ENCODE results near the gene WFDC1. TPM values are rescaled to one million over a fixed set of nuclear protein-coding genes. Genes with fewer than 3 reads are reported as not detected.

The WFDC1 gene
- total RNA-seq, 1 donor from 2014 or later, result 0.24 TPM

DNA sequence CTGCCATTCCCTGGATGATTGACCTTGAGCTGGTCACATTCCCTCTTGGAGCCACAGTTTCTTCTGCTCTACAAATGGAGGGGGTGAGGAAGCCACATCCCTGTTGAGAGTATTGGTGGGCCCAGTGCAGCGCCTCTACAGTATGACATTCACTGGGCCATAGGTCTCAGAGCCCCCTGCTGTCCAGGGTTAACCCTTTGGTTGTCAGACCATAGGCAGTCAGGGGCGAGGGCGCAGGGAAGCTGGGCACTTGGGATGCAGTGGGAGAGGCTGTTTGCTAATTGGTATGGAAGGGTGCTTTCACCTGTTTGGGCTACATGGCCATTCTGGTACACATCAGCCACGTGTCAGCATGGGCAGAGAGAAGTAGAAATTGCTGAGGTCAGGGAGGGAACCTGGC lies 27.3 kb upstream of the WFDC1 start:
- no peaks in the 10 kb centered on the region for H3K9me3 Mint-ChIP-seq (ENCODE audit: unreplicated experiment)
- H3K4me3 Mint-ChIP-seq (ENCODE audit: unreplicated experiment), result no peak overlapping the region
- TF ChIP-seq, protein P1, sequence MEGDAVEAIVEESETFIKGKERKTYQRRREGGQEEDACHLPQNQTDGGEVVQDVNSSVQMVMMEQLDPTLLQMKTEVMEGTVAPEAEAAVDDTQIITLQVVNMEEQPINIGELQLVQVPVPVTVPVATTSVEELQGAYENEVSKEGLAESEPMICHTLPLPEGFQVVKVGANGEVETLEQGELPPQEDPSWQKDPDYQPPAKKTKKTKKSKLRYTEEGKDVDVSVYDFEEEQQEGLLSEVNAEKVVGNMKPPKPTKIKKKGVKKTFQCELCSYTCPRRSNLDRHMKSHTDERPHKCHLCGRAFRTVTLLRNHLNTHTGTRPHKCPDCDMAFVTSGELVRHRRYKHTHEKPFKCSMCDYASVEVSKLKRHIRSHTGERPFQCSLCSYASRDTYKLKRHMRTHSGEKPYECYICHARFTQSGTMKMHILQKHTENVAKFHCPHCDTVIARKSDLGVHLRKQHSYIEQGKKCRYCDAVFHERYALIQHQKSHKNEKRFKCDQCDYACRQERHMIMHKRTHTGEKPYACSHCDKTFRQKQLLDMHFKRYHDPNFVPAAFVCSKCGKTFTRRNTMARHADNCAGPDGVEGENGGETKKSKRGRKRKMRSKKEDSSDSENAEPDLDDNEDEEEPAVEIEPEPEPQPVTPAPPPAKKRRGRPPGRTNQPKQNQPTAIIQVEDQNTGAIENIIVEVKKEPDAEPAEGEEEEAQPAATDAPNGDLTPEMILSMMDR (IDR thresholded peaks at IDR 0.05), result no peak
- H3K27ac Mint-ChIP-seq (ENCODE audit: unreplicated experiment), result no peak overlapping the region
- no peak for DNase-seq (ENCODE audit: extremely low spot score, unreplicated experiment)
- H3K27me3 Mint-ChIP-seq (ENCODE audit: unreplicated experiment), result peaks cover 45% of the 10 kb centered on the region
- H3K36me3 Mint-ChIP-seq (ENCODE audit: unreplicated experiment), result no peaks in the 10 kb centered on the region
- H3K4me1 Mint-ChIP-seq (ENCODE audit: unreplicated experiment), result no peaks in the 10 kb centered on the region

DNA sequence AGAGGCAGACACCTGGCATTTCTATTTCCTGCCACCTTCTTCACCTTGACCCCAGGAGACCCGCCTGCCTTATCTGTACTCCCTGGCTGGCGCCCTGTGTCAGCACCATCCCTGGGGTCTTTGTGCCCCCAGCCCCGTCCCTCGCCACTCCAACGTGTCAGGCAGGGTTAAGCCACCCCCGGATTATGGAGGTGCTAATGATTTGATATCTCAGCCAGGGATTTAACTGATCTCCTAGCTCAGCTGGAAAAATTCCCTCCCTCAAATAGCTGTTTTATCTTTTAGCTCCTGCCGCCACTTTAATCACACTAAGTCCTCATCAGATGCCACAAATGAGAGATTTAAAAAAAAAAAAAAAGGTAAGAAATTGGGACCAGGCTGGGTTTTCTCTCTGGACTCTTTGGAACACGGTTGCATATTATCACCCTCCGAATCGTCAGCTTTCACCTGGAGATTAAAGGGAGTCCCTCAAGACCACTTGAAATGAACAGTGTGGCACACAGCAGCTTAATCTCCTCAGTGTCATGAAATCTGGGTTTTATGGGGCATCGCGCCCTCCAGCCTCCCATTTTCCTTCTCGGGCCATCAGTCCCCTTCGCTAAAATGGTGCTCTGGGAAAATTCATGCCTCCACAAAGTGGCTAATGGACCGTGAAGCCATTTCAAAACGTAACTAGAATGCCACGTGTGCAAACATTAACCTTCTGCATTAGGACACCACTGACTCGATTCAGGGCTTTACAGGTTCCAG lies 26.2 kb upstream of the WFDC1 start:
- TF ChIP-seq, protein P1 (IDR thresholded peaks at IDR 0.05), result no peak
- Mint-ChIP-seq H3K36me3 (ENCODE audit: unreplicated experiment) (no peaks in the 10 kb centered on the region), H3K27ac (ENCODE audit: unreplicated experiment) (no peak overlapping the region), H3K4me3 (ENCODE audit: unreplicated experiment) (no peak overlapping the region), H3K4me1 (ENCODE audit: unreplicated experiment) (no peaks in the 10 kb centered on the region), H3K9me3 (ENCODE audit: unreplicated experiment) (no peaks in the 10 kb centered on the region), H3K27me3 (ENCODE audit: unreplicated experiment) (peaks cover 42% of the 10 kb centered on the region)
- no peak for DNase-seq (ENCODE audit: extremely low spot score, unreplicated experiment)

DNA sequence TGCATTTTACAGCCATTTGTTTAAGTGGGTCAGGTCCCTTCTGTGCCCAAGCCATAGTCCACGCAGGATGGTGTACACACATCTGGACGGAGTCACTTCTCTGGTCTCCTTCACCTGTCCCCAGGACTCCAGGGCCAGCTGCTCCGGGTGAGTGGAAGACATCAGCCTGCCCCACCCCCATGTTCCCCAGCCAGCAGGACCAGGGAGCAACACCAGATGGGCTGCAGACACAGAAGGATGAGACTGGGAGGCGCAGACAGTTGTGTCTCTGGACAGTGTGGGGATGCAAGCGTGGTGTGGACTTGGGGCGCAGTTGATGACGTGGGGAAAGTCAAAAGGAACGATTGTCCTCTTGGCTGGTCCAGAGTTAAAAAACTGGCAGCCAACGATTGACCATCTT lies 24.6 kb upstream of the WFDC1 start:
- Mint-ChIP-seq H3K9me3 (ENCODE audit: unreplicated experiment) (no peaks in the 10 kb centered on the region), H3K4me3 (ENCODE audit: unreplicated experiment) (no peak overlapping the region), H3K36me3 (ENCODE audit: unreplicated experiment) (no peaks in the 10 kb centered on the region), H3K27ac (ENCODE audit: unreplicated experiment) (no peak overlapping the region), H3K27me3 (ENCODE audit: unreplicated experiment) (peaks cover 34% of the 10 kb centered on the region), H3K4me1 (ENCODE audit: unreplicated experiment) (no peaks in the 10 kb centered on the region)
- no peak for DNase-seq (ENCODE audit: extremely low spot score, unreplicated experiment)
- TF ChIP-seq, protein P1 (IDR thresholded peaks at IDR 0.05), result no peak

DNA sequence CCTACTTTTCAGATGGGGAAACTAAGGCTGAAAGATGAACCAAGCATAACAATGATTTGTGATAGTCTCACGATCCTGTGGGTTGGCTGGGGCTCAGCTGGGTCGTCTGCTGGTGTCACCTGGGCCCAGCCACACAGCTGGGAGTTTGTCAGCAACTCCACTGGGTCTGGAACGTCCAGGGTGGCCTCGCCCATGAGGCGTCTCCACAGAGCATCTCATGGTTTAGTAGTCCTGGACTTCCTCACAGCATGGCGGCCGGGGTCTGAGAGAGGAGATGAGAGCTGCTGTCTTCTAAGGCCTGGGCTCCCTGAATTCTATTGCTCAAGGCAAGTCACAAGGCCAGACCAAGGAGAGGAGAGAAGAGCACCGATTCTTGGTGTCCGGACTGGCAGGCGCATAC lies 24.1 kb upstream of the WFDC1 start:
- Mint-ChIP-seq H3K4me3 (ENCODE audit: unreplicated experiment) (no peak overlapping the region), H3K27ac (ENCODE audit: unreplicated experiment) (no peak overlapping the region), H3K36me3 (ENCODE audit: unreplicated experiment) (no peaks in the 10 kb centered on the region), H3K27me3 (ENCODE audit: unreplicated experiment) (peaks cover 38% of the 10 kb centered on the region), H3K4me1 (ENCODE audit: unreplicated experiment) (no peaks in the 10 kb centered on the region), H3K9me3 (ENCODE audit: unreplicated experiment) (no peaks in the 10 kb centered on the region)
- no peak for DNase-seq (ENCODE audit: extremely low spot score, unreplicated experiment)
- TF ChIP-seq, protein P1 (IDR thresholded peaks at IDR 0.05), result no peak

DNA sequence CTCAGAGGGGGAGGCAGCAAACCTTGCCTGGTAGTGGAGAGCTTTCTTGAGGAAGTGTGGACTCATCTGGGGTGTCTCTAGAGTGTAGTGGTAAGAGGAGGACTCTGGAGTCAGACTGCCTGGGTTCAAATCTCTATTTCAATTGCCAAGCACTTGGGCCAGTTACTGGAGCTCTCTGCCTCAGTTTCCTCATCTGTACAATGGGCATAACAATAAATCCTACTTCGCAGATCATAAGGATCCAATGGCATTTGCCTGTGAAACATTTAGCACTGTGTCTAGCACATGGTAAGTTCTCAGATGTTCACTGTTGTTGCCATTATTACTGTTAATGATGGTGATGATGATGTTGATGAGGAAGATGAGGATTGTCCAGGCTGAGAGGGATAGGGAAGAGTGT lies 23.6 kb upstream of the WFDC1 start:
- Mint-ChIP-seq H3K4me1 (ENCODE audit: unreplicated experiment) (no peaks in the 10 kb centered on the region), H3K9me3 (ENCODE audit: unreplicated experiment) (no peaks in the 10 kb centered on the region), H3K36me3 (ENCODE audit: unreplicated experiment) (no peaks in the 10 kb centered on the region), H3K27ac (ENCODE audit: unreplicated experiment) (no peak overlapping the region), H3K27me3 (ENCODE audit: unreplicated experiment) (peaks cover 39% of the 10 kb centered on the region), H3K4me3 (ENCODE audit: unreplicated experiment) (no peak overlapping the region)
- TF ChIP-seq, protein P1 (IDR thresholded peaks at IDR 0.05), result no peak
- DNase-seq (ENCODE audit: extremely low spot score, unreplicated experiment), result no peak
